IPS DF 19.7 (cell line): ENCODE results near the gene FOXD2.
"Not testable (repeated sequence)": the region's sequence is repeated elsewhere in the genome, so short reads cannot be mapped to it uniquely, and the experiment has no call there.

Experiments used
- DNase-seq: peaks from one replicate; pipeline ENCODE4 v3.0.0-alpha.2; 2013; ENCODE audit warnings: low read depth, low spot score

Gene FOXD2

DNA sequence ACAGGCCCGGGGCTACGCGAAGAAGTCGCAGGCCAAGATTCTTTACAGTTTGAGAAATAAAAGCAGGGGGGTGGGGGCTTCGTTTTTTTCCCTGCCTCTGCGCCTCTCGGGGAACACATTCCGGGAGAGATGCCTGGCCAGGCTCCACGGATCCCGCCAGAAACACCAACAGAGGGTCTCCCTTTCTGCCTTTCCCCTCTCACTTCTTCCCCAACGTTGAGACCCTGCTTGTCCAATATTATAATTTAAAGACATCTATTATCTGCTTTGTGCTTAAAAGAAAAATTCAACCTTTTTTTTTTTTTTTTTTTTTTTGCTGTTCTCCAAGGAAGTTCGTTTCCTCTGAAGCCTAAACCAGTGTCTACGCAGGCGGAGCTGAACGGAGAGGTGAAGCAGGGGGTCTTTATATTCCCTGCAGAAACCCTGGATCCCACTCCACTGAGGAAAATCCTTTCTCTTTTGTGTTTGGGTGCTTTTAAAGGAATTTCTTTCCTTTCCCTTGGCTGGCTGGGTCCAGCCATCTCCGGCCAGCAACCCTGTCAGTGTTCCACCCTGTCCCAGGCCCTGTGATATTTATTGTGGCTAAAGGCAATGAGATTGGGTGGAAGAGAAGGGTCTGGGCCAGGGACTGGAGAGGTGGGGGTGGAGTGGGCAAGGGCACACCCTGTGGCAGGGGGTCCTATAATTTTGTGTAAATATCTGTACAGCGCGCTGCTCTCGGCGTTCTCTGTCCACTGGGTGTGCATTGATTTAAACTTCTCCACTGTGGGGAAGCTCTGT, 2.2 kb downstream of the FOXD2 start:
- no peak for DNase-seq

DNA sequence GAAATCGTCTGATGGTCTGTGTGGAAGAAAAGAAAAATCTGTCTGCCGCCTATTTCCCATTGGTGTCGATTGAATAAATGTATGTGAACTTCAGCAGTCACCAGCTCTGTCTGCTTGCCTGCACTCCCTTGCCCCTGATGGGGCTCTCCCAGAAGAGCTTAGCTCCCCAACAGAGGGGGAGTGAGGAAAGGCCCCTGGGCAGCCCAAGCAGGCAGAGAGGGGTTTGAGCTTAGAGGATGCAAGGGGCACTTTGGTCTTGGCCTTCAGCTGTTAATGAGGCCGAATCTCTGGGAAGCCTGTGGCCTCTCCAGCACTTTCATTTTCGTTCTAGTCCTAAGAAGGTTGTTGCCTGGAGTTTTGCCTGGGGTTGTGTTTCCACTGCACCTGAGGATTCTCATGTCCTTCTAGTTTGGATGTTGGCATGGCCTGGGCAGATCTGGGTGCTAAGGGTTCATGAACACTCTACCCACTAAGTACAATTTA, 2.8 kb downstream of the FOXD2 start:
- no peak for DNase-seq

DNA sequence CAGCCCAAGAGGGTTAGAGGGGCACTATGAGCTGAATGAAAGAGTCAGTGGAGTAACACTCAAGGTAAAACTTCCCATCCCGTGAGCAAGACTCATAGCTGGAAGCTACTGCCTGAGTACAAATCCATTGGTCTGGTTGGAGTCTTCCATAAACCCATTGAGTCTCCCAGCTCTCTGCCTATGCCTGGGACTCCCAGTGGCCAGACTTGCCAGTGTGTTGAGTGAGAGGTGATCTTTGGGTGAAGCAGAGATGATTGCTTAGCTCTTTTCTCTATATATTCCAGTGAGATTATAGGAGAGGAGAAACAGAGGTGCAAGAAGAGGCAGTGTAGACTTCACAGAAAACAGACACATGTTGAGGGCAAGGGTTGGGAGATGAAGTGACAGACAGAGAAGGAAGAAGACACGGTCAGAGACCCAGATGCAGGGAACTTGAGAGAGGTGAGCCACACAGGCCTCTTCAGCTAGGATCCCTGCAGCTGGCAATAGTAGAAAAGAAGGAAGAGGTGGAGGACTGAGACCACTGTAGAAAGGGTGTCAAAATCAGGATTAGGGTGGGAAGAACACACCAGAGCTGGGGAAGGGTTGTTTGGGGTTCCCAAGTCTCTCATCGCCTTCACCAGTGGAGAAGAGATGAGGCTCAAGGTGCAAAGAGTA, 3.7 kb downstream of the FOXD2 start:
- no peak for DNase-seq

DNA sequence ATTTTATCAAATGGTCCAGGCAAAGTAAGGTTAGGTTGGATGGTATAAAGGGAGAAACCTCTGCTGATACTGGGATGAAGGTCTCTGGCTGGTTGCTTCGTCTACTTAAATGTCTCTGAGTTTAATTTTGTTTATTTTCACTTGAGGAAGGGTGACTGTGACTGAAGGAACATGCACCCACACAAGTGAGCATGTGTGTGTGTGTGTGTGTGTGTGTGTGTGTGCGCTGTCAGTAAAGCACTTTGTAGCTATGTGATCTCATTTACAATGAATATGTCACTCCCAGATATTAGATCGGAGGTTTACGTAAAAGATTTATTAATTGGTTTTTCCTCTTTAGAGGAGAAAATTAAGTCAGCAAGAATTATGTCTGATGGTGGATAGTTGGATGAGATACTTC, 4.4 kb downstream of the FOXD2 start:
- no peak for DNase-seq

DNA sequence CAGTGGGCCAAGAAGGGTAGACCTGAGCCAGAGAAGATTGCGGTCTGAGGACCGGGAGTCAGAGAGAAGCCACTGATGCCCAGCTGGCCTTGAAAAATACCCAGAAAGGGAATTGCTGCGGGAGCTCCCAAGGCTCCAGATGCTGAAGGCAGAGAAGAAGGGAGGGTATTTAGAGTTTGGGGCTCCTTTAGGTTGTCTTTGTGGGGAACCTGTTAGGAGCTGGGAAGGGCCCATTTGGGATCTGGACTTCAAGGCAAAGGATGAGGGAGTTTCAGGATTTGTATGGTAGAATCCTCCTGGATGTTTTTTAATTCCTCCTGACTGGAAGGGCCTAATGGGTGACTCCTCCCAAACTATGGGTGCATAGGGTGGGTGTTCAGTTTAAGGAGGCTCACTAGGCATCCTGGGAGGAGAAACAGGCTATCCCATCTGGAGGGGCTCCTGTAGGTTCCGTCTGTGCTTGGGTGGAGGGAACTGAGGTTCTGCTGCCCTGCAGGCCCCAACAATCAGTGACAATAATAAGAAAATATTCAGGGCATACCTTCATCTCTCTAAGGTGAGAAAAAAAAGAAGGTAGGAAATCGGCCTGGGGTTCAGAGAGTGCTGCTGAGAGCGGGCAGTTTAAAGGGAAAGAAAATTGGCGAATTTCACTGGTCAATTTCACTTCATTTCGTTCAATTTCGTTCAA, 5.1 kb downstream of the FOXD2 start:
- no peak for DNase-seq

DNA sequence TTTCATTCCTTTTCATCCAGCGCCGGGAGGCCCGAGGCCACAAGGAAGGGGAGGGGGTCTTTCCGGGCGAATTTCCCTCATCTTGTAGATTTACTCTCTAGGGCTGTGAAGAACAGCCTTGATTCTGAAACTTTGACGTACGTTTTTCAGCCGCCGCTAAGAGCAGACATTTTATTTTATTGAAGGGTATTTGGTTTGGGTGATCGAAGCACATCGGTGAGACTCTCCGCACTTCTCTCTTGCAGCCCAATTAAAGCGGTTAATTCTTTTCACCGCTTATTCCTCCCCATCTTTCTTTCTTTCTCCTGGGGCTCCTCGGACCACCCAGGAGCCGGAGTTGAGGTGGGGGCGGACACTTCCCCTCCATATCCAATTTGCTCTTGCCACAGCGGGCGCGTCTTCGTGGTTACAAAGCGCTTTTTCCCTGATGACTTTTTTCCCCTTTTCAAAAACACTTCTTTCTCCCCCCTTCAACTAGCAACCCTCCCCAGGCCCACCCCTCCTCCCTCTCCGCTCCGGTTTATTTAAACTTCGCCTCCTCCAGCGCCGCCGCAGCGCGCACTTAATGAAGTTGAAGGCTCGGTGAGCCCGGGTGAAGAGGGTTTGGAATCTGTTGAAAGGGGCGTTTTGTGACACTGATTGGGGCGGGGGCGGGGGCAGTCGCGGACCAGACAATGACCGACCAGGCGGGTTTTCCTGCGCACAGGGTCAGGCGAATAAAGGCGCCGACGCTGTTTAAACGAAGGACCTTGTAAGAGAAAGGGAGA, 5.9 kb downstream of the FOXD2 start:
- DNase-seq: no peak

DNA sequence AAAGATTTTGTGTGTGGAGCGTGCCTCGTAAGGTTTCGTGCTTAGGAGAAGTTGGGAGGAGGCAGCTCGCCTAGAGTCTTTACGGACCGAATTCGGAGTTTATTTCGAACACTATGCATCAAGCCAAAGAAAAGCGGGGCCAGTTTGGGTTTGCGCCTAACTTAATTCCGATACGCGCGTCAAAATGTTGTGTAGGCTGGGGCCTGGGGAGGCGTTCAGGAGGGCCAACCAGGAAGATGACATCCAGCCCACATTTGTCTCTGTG, 6.4 kb downstream of the FOXD2 start:
- no peak for DNase-seq

DNA sequence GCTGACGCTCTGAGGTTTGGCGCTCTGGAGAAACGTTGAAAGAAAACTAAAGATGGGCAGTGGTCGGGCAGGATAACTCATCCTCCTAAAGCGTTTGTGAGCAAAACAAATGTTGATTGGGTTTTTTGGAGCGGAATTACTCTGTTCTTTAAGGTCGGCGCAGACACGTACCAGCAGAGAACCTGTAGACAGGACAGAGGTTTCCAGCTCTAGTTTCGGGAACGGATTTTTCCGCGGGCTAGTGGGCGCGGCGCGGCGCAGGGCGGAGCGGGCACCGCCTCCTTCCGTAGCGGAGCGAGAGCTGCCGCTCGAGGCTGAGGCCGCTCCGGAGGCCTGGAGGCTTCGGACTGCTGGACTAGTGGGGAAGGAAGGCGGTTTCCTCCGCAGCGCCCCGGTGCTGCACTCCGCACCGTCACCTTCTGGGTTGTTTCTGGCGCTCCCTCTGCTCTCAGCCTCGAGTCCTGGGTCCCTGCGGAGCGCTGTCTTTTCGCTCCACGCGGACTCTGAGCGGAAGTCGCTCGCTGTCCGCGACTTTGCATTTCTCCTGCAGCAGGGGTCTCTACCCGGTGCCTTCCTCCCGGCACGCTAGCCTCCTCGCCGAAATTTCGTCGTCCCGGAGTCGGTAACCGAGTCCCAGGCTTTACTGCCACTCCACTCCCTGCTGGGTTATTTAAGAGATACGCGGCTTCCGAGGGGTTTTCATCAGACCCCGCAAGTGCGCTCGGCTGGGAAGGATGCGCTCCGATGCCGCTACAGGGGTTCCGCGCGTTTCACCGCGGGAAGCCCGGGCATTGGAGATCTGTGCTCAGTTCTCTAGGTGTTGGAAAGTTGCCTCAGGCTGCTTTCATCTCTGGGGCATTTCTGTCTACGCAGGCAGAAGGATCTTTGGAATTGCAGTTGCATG, 7.0 kb downstream of the FOXD2 start:
- no peak for DNase-seq

DNA sequence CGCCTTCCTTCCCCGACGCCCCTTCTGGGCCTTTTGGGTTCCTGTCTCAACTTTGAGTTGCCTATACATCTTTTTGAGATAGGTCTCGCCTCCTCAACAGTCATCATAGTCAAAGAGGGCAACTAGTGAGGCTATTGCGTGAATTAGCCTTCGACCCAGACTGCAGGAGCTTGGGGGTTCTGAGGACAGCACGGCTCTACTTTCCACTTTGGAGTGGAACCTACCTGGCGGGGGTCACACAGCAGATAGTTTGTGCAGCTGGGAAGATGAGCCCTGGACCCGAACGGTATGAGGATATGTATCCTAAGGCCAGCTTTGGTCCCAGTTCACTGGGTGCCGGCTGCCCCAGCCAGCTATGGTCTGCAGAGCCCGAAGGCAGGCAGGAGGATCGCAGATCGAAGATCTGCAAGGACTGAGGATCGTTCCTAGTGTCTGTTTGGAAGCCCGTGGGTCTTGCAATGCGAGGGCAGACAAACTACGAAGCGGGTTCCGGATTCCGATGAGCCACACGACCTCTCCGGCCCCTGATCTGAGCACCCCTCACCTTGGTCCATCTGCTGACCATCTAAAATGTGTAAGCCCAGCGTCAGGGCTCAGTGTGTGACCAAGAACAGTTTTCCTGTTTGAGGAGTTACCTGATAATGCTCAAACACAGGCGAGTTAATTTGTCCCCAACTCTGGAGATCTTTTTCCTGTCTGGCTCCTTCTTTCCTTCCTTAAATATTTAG, 8.1 kb downstream of the FOXD2 start:
- DNase-seq: no peak

DNA sequence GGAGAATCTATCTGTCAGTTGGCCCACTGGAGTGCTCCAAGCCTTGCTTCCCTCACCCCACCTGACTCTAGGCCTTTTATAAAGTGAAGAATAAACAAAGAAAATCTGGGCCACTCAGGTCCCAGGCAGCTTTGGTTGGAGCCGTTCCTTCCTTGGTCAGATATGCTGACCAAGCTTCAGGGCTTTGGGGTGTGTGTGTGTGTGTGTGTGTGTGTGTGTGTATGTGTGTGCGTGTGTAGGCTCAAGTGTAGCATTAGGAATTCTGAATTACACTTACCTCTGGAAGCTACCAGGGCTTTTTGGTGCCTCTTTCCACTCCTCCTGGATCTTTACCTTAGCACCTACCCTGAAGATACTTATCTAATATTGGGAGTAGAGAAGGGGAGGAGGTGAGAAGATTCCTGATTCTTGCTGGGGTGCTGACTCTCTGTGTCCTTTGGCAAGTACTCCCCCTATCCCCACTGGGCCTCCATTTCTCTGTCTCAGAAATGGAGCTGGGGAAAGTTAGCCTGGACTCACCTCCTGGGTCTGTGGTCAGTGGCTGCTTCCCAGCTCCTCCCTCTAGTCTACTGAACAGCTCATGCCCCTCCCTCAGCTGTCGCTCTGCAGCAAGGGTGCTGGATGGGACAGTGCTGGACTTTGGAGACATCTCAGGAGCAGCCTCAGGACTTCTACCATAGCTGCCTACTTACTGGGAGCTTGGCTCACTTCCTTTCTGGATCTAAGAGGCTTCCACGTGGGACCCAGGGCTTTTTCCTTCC, 10.8 kb downstream of the FOXD2 start:
- DNase-seq: no peak

DNA sequence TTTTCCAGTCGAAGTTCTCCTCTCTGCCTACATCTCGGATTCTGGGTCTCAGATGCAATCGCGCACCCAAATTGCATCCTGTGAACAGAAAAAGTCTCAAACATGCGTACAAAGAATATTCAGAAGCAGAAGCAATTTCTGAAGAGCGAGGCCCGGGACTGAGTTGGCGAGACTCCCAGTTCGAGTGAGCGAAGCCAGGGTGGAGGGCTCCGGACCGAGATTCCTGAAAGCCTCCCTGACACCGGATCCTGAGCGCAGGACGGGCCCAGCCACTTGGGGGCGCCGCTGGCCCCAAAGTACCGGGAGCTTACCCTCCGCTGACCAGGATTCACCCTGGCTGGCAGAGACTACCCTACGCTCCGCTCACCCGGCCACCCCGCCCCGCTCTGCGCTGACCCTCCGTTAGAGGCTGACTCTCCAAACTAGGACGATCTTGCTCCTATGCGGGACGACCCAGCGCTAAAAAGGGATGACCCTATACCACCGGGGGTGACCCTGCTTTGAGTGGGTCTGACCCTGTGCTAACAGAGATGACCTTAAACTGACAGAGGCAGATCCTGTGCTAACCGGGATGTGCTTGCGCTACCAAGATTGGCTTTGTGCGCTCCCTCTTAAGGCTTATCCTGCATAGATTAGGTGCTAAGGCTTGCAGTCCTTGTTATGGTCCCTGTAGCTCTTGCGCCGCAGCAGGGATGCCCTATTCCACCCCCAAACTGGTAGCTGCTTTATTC, 12.1 kb downstream of the FOXD2 start:
- DNase-seq: no peak

DNA sequence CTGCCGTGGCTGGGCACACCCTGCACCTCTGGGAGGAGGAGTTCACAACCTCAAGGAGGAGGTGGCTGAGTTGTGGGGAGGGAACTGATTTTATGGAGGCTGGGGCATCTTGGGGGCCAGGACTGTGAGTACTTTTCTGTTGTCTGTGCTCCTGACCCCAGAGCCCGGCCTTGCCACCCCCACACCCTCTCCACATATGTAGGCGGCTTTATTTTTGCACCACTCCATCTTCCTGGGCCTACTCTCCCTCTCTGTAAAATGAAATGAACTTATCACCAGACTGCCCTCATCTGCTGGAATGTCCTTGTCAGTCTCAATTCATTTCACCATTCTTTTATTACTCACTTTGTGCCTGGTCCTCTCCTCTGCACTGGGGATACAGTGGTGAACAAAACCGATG, 12.8 kb downstream of the FOXD2 start:
- DNase-seq: no peak

DNA sequence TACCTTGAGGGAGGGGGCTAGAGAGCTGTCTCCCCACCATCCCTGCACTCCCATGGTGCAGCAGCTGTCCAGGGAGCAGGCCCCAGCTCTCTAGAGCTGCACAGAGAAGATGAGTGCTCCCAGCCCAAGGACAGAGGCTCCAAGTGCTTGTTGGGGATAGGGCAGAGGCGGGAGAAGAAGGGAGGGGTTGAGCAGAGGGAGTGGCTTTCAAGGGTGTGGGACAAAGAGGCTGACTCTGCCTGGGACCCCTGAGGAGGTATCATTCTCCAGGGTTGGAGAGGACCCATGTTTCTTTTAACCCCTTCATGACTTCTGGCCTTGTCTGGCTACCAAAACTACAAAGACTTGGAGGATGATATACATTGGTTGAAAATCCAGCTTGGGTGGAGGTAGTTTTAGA, 14.6 kb downstream of the FOXD2 start:
- no peak for DNase-seq

DNA sequence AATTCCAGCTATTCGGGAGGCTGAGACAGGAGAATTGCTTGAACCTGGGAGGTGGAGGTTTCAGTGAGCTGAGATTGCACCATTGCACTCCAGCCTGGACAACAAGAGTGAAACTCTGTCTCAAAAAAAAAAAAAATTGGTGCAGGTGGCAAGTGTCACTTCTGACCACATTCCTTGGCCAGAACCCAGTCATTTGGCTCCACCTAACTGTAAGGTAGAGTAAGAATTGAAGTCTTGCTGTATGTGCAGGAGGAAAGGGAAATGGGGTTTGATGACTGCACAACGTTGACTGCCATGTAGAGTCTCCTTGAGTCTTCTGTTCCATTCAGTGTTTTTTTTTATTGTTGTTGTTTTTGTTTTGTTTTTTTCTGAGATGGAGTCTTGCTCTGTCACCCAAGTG, 16.1 kb downstream of the FOXD2 start:
- not testable (repeated sequence) for DNase-seq

DNA sequence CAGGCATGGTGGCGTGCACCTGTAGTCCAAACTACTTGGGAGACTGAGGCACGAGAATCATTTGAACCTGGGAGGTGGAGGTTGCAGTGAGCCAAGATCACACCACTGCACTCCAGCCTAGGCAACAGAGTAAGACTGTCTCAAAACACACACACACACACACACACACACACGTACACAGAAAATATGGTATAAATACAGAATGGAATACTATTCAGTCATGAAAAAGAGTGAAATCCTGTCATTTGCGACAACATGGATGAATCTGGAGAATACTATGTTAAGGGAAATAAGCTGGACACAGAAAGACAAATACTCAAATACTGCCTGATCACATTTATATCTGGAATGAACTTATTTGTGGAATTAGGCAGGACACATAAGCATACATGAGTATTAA, 18.4 kb downstream of the FOXD2 start:
- DNase-seq: no peak

DNA sequence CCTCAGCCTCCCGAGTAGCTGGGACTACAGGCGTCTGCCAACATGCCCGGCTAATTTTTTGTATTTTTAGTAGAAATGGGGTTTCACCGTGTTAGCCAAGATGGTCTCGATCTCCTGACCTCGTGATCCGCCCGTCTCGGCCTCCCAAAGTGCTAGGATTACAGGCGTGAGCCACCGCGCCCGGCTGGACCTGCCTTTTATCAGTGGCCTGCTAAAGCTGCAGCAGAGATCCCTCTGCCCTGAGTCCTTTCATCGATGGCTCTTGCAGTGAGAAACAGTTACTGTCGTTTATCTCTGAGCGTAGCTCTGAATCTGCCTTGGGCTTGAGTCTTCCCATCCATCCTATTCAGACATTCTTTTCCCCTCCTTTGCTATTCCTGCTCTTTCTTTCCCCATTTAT, 19.7 kb downstream of the FOXD2 start:
- DNase-seq: not testable (repeated sequence)

DNA sequence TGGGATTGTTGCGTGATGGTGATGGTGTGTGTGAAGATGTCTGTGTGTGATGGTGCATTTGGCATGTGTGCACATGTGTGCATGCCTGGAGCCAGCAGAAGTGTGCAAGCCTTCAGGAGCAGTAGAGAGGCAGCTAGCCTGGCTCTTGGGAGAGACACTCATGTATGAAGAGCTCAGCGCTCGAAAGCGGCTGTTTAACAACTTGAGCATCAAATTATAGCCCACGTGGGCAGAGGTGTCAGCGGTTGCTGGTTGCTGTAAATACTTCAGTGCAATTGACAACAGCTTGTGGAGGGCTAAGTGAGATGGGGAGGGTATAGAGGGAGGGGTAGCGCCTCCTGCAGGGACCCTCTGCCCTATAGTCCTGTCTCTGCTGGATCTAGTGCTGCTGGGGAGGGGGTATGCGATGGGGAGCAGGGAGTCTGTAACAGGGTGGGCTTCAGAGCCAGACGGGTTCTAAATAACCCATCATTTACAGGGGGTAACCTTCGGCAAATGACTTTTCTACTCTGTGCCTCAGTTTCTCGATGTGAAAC, 21.5 kb downstream of the FOXD2 start:
- DNase-seq: no peak

DNA sequence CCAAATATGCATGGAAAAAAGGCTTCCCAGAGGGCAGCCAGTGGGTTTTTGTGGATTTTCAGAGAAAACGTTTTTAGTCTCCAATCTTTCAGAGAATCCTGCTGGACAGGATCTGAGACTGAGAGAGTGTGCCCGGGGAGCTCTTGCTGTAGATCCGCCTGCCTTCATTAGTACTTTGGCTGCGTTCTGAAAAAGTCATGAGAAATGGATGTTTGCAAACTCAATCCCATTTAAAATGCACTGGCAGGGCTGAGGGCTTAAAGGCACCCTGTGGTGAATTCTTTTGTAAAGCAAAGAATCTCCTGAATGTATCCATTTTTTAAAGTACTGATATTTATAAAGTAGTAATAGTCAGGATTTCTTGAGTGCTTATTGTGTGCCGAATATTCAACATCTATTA, 22.2 kb downstream of the FOXD2 start:
- DNase-seq: no peak

DNA sequence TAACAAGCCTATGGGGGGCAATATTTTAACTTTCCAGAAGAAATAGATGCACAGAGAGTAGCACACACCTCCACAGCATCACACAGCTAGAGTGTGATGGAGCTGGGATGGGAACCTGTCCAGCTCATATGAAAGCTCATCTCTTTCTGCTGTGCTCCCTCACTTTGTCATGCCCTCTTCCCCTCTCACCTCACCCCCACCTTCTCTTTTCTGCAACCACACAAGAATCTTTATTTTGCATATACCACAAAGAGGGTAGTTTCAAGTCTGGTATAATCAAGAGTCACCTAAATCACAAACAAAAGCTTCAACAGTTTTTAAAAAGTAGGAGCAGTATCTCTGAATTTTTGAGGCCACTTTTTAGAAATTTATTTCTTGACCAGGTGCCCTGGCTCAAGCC, 22.6 kb downstream of the FOXD2 start:
- DNase-seq: no peak
